HUES48 (cell line): ENCODE results near the gene IFT52.

Experiments
- H3K27ac ChIP-seq: one replicate; pipeline ENCODE4 v1.7.0; 2013; ENCODE audit warnings: low read depth, low read length, inconsistent platforms
- H3K27me3 ChIP-seq: 2 replicates; pipeline ENCODE4 v1.6.1; 2013; ENCODE audit warnings: mild to moderate bottlenecking, low read length; ENCODE audit not compliant: control insufficient read depth, insufficient read depth
- H3K36me3 ChIP-seq: 2 replicates; pipeline ENCODE4 v1.6.1; 2013; ENCODE audit warnings: low read length; ENCODE audit not compliant: control insufficient read depth, insufficient read depth
- H3K4me1 ChIP-seq: 2 replicates; pipeline ENCODE4 v1.6.1; 2013; ENCODE audit warnings: mild to moderate bottlenecking, low read length; ENCODE audit not compliant: control insufficient read depth, insufficient read depth
- H3K4me3 ChIP-seq: 2 replicates; pipeline ENCODE4 v1.5.1; 2013; ENCODE audit warnings: mild to moderate bottlenecking, low read depth, low read length
- H3K9ac ChIP-seq: 2 replicates; pipeline ENCODE4 v1.6.1; 2013; ENCODE audit warnings: mild to moderate bottlenecking, low read depth, low read length, moderate library complexity
- H3K9me3 ChIP-seq: 2 replicates; pipeline ENCODE4 v1.6.1; 2013; ENCODE audit warnings: low read length; ENCODE audit not compliant: control insufficient read depth, insufficient read depth

Gene IFT52

GRCh38 chr20:43590392-43591303 is at the start of gene IFT52:
TSS of gene IFT52 (plus strand) at chr20:43590937. CDS start at chr20:43594699, 3,762 bp downstream.
- H3K36me3 ChIP-seq = peaks cover 10% of the 10 kb centered on the region
- H3K9me3 ChIP-seq = no peaks in the 10 kb centered on the region
- peak within 1 kb of the TSS; percentile 91 for H3K9ac ChIP-seq
- peak within 1 kb of the TSS; percentile 80 for H3K27ac ChIP-seq
- H3K4me1 ChIP-seq = no peaks in the 10 kb centered on the region
- peak within 1 kb of the TSS; percentile 85 for H3K4me3 ChIP-seq
- no peaks in the 10 kb centered on the region for H3K27me3 ChIP-seq

DNA sequence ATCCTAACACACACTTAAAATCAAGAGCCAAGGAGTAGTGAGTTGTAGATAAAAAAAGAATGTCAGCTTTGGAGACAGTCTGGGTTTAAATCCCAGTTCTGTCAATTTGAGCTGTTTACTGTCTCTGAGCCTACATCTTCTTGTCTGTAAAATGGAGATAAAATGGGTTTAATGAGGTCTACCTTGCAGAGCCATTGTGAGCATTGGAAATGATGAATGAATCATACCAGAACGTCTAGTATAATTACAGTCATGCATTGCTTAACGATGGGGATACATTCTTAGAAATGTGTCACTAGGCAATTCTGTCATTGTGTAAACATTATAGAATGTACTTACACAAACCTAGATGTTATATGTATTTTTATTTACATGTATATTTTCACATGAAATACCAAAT is 49.5 kb upstream of the IFT52 start:
- Histone ChIP-seq H3K4me3 (no peak overlapping the region), H3K4me1 (no peaks in the 10 kb centered on the region), H3K27me3 (no peaks in the 10 kb centered on the region), H3K27ac (no peak overlapping the region), H3K9me3 (0 out of 2 replicates have a peak, but pooled peaks cover 3% of the 10 kb centered on the region), H3K36me3 (peaks cover 33% of the 10 kb centered on the region), H3K9ac (no peak overlapping the region)

GRCh38 chr20:43542161-43542560 is 48.6 kb upstream of the IFT52 start:
- Histone ChIP-seq H3K4me3 (no peak overlapping the region), H3K36me3 (peaks cover 29% of the 10 kb centered on the region), H3K27me3 (no peaks in the 10 kb centered on the region), H3K27ac (no peak overlapping the region), H3K9ac (no peak overlapping the region), H3K9me3 (0 out of 2 replicates have a peak, but pooled peaks cover 4% of the 10 kb centered on the region), H3K4me1 (no peaks in the 10 kb centered on the region)

- H3K4me1 ChIP-seq = no peaks in the 10 kb centered on the region
- H3K36me3 ChIP-seq = peaks cover 29% of the 10 kb centered on the region
- no peak overlapping the region for H3K27ac ChIP-seq
- H3K4me3 ChIP-seq = no peak overlapping the region
- H3K27me3 ChIP-seq = no peaks in the 10 kb centered on the region
- no peak overlapping the region for H3K9ac ChIP-seq
- 0 out of 2 replicates have a peak, but pooled peaks cover 4% of the 10 kb centered on the region for H3K9me3 ChIP-seq
Observed at GRCh38 chr20:43542674-43543073, 48.1 kb upstream of the IFT52 start.

DNA sequence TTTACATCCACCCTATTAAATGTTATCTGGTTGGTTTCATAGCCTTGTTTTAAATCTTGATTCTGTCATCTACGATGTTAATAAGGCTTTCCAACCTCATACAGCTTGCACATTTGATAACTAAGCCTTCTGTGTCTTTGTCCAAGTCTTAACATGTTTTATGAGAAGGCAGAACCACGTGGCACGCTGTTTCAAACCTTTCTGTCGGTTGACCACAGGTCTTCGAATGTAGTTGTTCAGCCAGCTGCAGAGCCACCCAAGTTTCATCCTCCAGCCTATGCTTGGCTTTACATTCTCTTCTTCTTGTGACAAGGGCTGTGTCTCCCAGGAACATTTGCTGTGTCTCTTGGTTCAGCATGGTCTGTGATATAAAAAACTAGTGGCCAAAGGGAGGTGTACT is 47.6 kb upstream of the IFT52 start:
- Histone ChIP-seq H3K36me3 (peaks cover 29% of the 10 kb centered on the region), H3K9me3 (0 out of 2 replicates have a peak, but pooled peaks cover 4% of the 10 kb centered on the region), H3K4me3 (no peak overlapping the region), H3K9ac (no peak overlapping the region), H3K27me3 (no peaks in the 10 kb centered on the region), H3K27ac (no peak overlapping the region), H3K4me1 (no peaks in the 10 kb centered on the region)

DNA sequence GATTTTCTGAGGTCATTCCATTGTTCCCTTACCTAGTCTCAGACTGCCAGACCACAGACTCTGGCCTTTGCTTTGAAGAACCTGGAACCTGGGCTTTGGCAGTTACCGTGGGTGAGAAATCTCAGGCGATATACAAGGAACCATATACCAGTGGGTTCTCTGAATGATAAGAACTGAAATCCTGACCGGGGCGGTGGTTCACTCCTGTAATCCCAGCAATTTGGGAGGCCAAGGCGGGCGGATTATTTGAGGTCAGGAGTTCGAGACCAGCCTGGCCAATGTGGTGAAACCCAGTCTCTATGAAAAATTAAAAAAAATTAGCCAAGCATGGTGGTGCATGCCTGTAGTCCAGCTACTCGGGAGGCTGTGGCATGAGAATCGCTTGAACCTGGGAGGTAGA is 46.2 kb upstream of the IFT52 start:
- 0 out of 2 replicates have a peak, but pooled peaks cover 4% of the 10 kb centered on the region for H3K9me3 ChIP-seq
- no peaks in the 10 kb centered on the region for H3K27me3 ChIP-seq
- H3K4me3 ChIP-seq = no peak overlapping the region
- H3K36me3 ChIP-seq = peaks cover 23% of the 10 kb centered on the region
- no peaks in the 10 kb centered on the region for H3K4me1 ChIP-seq
- no peak overlapping the region for H3K9ac ChIP-seq
- H3K27ac ChIP-seq = no peak overlapping the region

- no peak overlapping the region for H3K9ac ChIP-seq
- H3K4me1 ChIP-seq = no peaks in the 10 kb centered on the region; the same call in 1 of the 2 replicates
- H3K9me3 ChIP-seq = 0 out of 2 replicates have a peak, but pooled peaks cover 4% of the 10 kb centered on the region
Observed at GRCh38 chr20:43545837-43546578, 44.7 kb upstream of the IFT52 start.

GRCh38 chr20:43548273-43548880 is 42.4 kb upstream of the IFT52 start:
- Histone ChIP-seq H3K9me3 (0 out of 2 replicates have a peak, but pooled peaks cover 4% of the 10 kb centered on the region), H3K27me3 (no peaks in the 10 kb centered on the region), H3K36me3 (peaks cover 5% of the 10 kb centered on the region; the same call in 1 of the 2 replicates), H3K4me1 (peaks cover 2% of the 10 kb centered on the region; the same call in 1 of the 2 replicates), H3K4me3 (no peak overlapping the region), H3K9ac (no peak overlapping the region), H3K27ac (no peak overlapping the region)

More at GRCh38 chr20:43545837-43546578, 44.7 kb upstream of the IFT52 start:
- Histone ChIP-seq H3K27ac (no peak overlapping the region), H3K27me3 (no peaks in the 10 kb centered on the region), H3K4me3 (no peak overlapping the region), H3K36me3 (peaks cover 11% of the 10 kb centered on the region)

DNA sequence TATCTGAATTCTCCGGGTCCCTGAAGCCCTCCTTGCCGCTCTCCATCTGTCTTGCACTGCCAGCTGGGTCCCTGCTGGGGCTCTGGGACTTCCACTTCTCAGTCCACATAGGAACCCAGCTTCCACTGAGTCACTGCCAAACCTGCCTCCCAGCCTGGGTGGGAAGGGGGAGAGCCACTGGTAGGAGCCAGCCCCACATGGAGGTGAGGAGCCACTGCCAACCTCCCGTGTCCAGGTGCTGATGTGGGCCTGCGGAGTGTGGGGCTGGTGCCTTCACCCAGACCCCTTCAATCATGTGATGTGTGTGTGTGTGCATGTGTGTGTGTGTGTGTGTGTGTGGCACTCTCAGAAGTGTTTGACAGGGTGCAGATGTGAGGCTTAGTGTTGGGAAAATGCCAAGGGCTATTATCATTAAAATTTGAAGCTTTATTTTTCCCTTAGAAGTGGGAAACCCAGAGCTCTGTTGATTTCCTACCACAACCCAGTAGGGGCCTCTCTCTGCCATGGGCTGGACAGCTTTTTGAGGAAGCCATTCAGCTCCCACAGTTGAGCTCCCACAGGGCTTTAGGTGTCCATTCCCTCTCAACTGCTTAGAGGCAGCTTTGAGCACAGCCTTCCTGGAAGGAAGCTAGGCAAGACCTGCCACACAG is 41.2 kb upstream of the IFT52 start:
- no peak overlapping the region for H3K9ac ChIP-seq
- H3K9me3 ChIP-seq = 0 out of 2 replicates have a peak, but pooled peaks cover 4% of the 10 kb centered on the region
- H3K4me3 ChIP-seq = no peak overlapping the region
- peaks cover 5% of the 10 kb centered on the region; the same call in 1 of the 2 replicates for H3K36me3 ChIP-seq
- peaks cover 2% of the 10 kb centered on the region; the same call in 1 of the 2 replicates for H3K4me1 ChIP-seq
- no peaks in the 10 kb centered on the region for H3K27me3 ChIP-seq
- H3K27ac ChIP-seq = no peak overlapping the region

DNA sequence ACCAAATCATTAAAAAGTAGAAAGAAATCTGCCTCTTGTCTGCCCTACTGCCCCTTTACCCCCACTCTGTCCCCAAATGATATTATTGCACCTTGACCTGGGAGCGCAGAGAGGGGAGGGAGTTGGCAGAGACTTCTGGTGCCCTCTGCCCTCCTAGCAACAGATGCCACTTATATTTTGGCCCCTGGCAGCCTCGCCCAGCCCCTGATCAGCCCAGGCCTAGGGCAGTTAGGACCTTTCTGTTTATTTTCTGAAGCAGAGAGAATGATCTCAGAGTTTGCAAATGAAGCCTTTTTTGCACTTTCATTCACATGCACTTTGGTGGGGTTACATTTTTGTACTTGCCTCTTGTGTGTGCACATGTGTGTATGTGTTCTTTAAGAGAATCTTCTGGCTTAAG is 40.3 kb upstream of the IFT52 start:
- H3K36me3 ChIP-seq = peaks cover under 1% of the 10 kb centered on the region; the same call in 1 of the 2 replicates
- H3K9me3 ChIP-seq = 0 out of 2 replicates have a peak, but pooled peaks cover 4% of the 10 kb centered on the region
- H3K27ac ChIP-seq = no peak overlapping the region
- H3K4me1 ChIP-seq = peaks cover 2% of the 10 kb centered on the region; the same call in 1 of the 2 replicates
- no peak overlapping the region for H3K4me3 ChIP-seq
- no peak overlapping the region for H3K9ac ChIP-seq
- H3K27me3 ChIP-seq = no peaks in the 10 kb centered on the region
